ENCODE results near the gene PRAME.
"Not testable (repeated sequence)": the region's sequence is repeated elsewhere in the genome, so short reads cannot be mapped to it uniquely, and the experiment has no call there.

PRAME gene

DNA sequence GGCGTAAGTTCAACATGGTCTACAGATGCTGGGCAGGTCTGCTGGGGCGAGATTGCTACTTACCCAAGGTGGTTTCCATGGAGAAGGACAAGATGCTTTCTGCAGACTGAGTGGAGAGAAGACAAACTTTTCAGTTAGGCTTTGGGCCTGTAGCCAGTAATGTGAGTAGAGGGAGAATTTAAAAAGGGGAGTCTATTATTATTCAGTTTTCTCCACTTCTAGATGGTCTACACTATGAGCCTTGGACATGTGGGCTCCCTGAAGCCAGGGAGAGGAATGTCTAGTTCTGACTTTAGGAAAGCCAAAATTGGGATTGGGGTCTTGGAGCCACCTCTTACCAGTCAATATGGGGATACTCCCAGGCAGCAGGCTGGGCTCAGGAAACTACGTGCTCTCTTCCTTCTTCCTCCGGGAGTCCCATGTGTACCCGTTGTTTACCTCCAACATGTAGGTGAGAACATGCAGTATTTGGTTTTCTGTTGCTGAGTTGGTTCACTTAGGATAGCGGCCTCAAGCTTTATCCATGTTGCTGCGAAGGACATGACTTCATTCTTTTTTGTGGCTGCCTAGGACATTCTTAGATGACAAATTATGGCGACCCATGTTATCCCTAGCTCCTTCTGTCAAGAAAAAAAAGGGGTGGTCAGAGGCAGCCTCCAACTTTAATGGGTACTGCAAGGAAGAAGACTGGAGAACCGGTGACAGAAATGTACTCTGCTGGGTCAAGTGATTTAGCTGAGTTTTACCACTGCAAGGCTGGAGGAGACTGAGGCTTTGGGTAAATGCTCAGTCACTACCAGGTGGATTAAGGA is 24.3 kb downstream of the PRAME start:
- no peaks in the 10 kb centered on the region for H3K79me2 ChIP-seq (ENCODE audit: low read length)
- TF ChIP-seq, protein P1, sequence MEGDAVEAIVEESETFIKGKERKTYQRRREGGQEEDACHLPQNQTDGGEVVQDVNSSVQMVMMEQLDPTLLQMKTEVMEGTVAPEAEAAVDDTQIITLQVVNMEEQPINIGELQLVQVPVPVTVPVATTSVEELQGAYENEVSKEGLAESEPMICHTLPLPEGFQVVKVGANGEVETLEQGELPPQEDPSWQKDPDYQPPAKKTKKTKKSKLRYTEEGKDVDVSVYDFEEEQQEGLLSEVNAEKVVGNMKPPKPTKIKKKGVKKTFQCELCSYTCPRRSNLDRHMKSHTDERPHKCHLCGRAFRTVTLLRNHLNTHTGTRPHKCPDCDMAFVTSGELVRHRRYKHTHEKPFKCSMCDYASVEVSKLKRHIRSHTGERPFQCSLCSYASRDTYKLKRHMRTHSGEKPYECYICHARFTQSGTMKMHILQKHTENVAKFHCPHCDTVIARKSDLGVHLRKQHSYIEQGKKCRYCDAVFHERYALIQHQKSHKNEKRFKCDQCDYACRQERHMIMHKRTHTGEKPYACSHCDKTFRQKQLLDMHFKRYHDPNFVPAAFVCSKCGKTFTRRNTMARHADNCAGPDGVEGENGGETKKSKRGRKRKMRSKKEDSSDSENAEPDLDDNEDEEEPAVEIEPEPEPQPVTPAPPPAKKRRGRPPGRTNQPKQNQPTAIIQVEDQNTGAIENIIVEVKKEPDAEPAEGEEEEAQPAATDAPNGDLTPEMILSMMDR (IDR thresholded peaks at IDR 0.05; ENCODE audit: low read length): no peak
- no peak for TF ChIP-seq EZH2 (optimal IDR thresholded peaks at IDR 0.05; ENCODE audit: low read depth, low read length)
- H3K36me3 ChIP-seq (replicated peaks; ENCODE audit: insufficient read depth, low read length): no peaks in the 10 kb centered on the region
- no peak overlapping the region for H3K4me2 ChIP-seq (ENCODE audit: low read depth, low read length)
- no peak overlapping the region for H3K9ac ChIP-seq (ENCODE audit: low read length)
- H3K4me3 ChIP-seq (ENCODE audit: low read length): no peak overlapping the region
- no peaks in the 10 kb centered on the region for H3F3A ChIP-seq (ENCODE audit: insufficient read depth, low read length)
- no peak for DNase-seq
- H3K4me1 ChIP-seq (ENCODE audit: low read length): no peaks in the 10 kb centered on the region
- no peak overlapping the region for H3K27ac ChIP-seq (ENCODE audit: low read length)
- no peaks in the 10 kb centered on the region for H3K9me3 ChIP-seq (replicated peaks; ENCODE audit: insufficient read depth, low read length)
- H3K27me3 ChIP-seq (replicated peaks; ENCODE audit: insufficient read depth, low read length): no peaks in the 10 kb centered on the region
- H3K9me2 ChIP-seq (replicated peaks; ENCODE audit: insufficient read depth, low read length): no peaks in the 10 kb centered on the region
- no peak overlapping the region for H2AFZ ChIP-seq (ENCODE audit: low read length)
- H4K20me1 ChIP-seq (ENCODE audit: insufficient read depth, low read length): no peaks in the 10 kb centered on the region

DNA sequence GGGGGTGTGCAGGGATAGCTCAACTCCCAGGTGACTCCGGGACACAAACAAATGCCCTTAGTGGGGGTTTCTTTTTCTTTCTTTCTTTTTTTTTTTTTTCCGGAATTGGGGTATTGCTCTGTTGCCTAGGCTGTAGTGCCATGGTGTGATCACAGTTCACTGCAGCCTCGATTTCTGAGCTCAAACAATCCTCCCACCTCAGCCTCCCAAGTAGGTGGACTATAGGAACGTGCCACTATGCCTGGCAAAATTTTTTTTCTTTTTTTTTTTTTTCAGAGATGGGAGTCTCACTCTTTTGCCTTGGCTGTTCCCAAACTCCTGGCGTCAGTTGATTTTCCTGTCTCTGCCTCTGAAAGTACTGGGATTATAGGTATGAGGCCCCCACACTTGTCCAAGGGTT is 25.2 kb downstream of the PRAME start:
- Histone ChIP-seq H2AFZ (ENCODE audit: low read length) (no peak overlapping the region), H3K9me3 (replicated peaks; ENCODE audit: insufficient read depth, low read length) (no peaks in the 10 kb centered on the region), H3K36me3 (replicated peaks; ENCODE audit: insufficient read depth, low read length) (no peaks in the 10 kb centered on the region), H4K20me1 (ENCODE audit: insufficient read depth, low read length) (no peaks in the 10 kb centered on the region), H3K4me2 (ENCODE audit: low read depth, low read length) (no peak overlapping the region), H3K9me2 (replicated peaks; ENCODE audit: insufficient read depth, low read length) (no peaks in the 10 kb centered on the region), H3K4me1 (ENCODE audit: low read length) (no peaks in the 10 kb centered on the region), H3K4me3 (ENCODE audit: low read length) (no peak overlapping the region), H3K27ac (ENCODE audit: low read length) (no peak overlapping the region), H3F3A (ENCODE audit: insufficient read depth, low read length) (no peaks in the 10 kb centered on the region), H3K9ac (ENCODE audit: low read length) (no peak overlapping the region), H3K27me3 (replicated peaks; ENCODE audit: insufficient read depth, low read length) (no peaks in the 10 kb centered on the region), H3K79me2 (ENCODE audit: low read length) (no peaks in the 10 kb centered on the region)
- no peak for DNase-seq
- TF ChIP-seq EZH2 (optimal IDR thresholded peaks at IDR 0.05; ENCODE audit: low read depth, low read length): no peak
- TF ChIP-seq, protein P1 (IDR thresholded peaks at IDR 0.05; ENCODE audit: low read length): no peak
- TF ChIP-seq EZH2phosphoT487 (IDR thresholded peaks at IDR 0.05; ENCODE audit: low read length): no peak

DNA sequence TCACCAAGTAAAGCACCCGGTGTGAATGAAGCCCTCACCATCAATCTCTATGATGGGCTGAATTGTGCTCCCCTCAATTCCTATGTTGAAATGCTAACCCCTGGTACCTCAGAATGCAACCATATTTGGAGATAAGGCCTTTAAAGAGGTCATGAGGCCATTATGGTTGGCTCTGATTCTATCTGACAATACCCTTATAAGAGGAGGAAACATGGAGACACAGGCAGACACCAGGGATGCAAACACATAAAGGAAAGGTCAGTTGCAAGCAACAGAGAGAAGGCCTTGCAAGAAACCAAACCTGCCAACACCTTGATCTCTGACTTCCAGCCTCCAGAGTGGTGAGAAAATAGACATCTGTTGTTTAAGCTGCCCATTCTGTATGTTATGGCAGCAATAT is 25.6 kb downstream of the PRAME start:
- Histone ChIP-seq H3K9me2 (replicated peaks; ENCODE audit: insufficient read depth, low read length) (no peaks in the 10 kb centered on the region), H3K9ac (ENCODE audit: low read length) (no peak overlapping the region), H3K79me2 (ENCODE audit: low read length) (no peaks in the 10 kb centered on the region), H3K27me3 (replicated peaks; ENCODE audit: insufficient read depth, low read length) (no peaks in the 10 kb centered on the region), H3K36me3 (replicated peaks; ENCODE audit: insufficient read depth, low read length) (no peaks in the 10 kb centered on the region), H2AFZ (ENCODE audit: low read length) (no peak overlapping the region), H3K4me3 (ENCODE audit: low read length) (no peak overlapping the region), H3K9me3 (replicated peaks; ENCODE audit: insufficient read depth, low read length) (no peaks in the 10 kb centered on the region), H3K27ac (ENCODE audit: low read length) (no peak overlapping the region), H3K4me2 (ENCODE audit: low read depth, low read length) (no peak overlapping the region), H4K20me1 (ENCODE audit: insufficient read depth, low read length) (no peaks in the 10 kb centered on the region), H3K4me1 (ENCODE audit: low read length) (no peaks in the 10 kb centered on the region), H3F3A (ENCODE audit: insufficient read depth, low read length) (no peaks in the 10 kb centered on the region)
- DNase-seq: no peak
- TF ChIP-seq EZH2 (optimal IDR thresholded peaks at IDR 0.05; ENCODE audit: low read depth, low read length) (no peak), EZH2phosphoT487 (IDR thresholded peaks at IDR 0.05; ENCODE audit: low read length) (no peak)
- TF ChIP-seq, protein P1 (IDR thresholded peaks at IDR 0.05; ENCODE audit: low read length): no peak

DNA sequence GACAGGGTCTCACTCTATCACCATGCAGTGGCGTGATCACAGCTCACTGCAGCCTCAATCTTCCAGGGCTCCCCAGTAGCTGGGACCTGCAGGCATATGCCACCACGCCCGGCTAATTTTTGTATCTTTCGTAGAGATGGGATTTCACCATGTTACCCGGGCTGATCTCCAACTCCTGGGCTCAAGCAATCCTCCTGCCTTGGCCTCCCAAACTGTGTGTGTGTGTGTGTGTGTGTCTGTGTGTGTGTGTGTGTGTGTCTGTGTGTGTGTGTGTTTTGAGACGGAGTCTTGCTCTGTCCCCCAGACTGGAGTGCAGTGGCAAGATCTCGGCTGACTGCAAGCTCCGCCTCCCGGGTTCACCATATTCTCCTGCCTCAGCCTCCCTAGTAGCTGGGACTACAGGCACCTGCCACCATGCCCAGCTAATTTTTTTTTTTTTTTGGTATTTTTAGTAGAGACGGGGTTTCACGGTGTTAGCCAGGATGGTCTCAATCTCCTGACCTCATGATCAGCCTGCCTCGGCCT is 26.5 kb downstream of the PRAME start:
- not testable (repeated sequence) for H3K9ac ChIP-seq (ENCODE audit: low read length); H3K79me2 ChIP-seq (ENCODE audit: low read length); H3K9me3 ChIP-seq (replicated peaks; ENCODE audit: insufficient read depth, low read length); H3F3A ChIP-seq (ENCODE audit: insufficient read depth, low read length); H3K36me3 ChIP-seq (replicated peaks; ENCODE audit: insufficient read depth, low read length); DNase-seq; H2AFZ ChIP-seq (ENCODE audit: low read length); H3K27ac ChIP-seq (ENCODE audit: low read length); H4K20me1 ChIP-seq (ENCODE audit: insufficient read depth, low read length); H3K27me3 ChIP-seq (replicated peaks; ENCODE audit: insufficient read depth, low read length); H3K4me3 ChIP-seq (ENCODE audit: low read length); H3K4me2 ChIP-seq (ENCODE audit: low read depth, low read length); H3K4me1 ChIP-seq (ENCODE audit: low read length); H3K9me2 ChIP-seq (replicated peaks; ENCODE audit: insufficient read depth, low read length)
